Smooth muscle cell (in vitro differentiated cells): ENCODE results near the gene TMOD3. TPM values are rescaled to one million over a fixed set of nuclear protein-coding genes. Genes with fewer than 3 reads are reported as not detected.

Source experiments
- DNase-seq: peaks from one replicate; lab custom pipeline; 2025; ENCODE audit not compliant: unreplicated experiment; lab: John Stamatoyannopoulos, UW
- H2AFZ ChIP-seq: fragments of 200-600 bp; sonication (generic); 2 replicates; pipeline ENCODE4 v1.6.0; 2016; ENCODE audit warnings: antibody characterized with exemption, low read depth, mild to moderate bottlenecking
- H3F3A ChIP-seq: fragments of 200-600 bp; sonication (generic); 2 replicates; pipeline ENCODE4 v1.6.0; 2017; ENCODE audit warnings: antibody characterized with exemption, low read depth
- H3K27ac ChIP-seq: fragments of 200-600 bp; sonication (generic); 2 replicates; pipeline ENCODE4 v1.5.1; 2016; ENCODE audit warnings: low read depth, mild to moderate bottlenecking
- H3K27me3 ChIP-seq: fragments of 200-600 bp; sonication (generic); 2 replicates; pipeline ENCODE4 v1.6.1; 2016; ENCODE audit warnings: low read depth, mild to moderate bottlenecking
- H3K36me3 ChIP-seq: fragments of 200-600 bp; sonication (generic); 2 replicates; pipeline ENCODE4 v1.5.1; 2016; ENCODE audit warnings: low read depth
- H3K4me1 ChIP-seq: fragments of 200-600 bp; sonication (generic); 2 replicates; pipeline ENCODE4 v1.5.1; 2016; ENCODE audit warnings: low read depth
- H3K4me2 ChIP-seq: fragments of 200-600 bp; sonication (generic); 2 replicates; pipeline ENCODE4 v1.6.0; 2016; ENCODE audit warnings: mild to moderate bottlenecking
- H3K4me3 ChIP-seq: fragments of 200-600 bp; sonication (generic); 2 replicates; pipeline ENCODE4 v1.5.1; 2016; ENCODE audit warnings: mild to moderate bottlenecking
- H3K79me2 ChIP-seq: fragments of 200-600 bp; sonication (generic); 2 replicates; pipeline ENCODE4 v1.6.0; 2016; ENCODE audit warnings: low read depth, mild to moderate bottlenecking
- H3K9ac ChIP-seq: fragments of 200-600 bp; sonication (generic); 2 replicates; pipeline ENCODE4 v1.6.0; 2016; ENCODE audit warnings: low read depth
- H3K9me3 ChIP-seq: fragments of 200-600 bp; sonication (generic); replicated peaks from 2 replicates; pipeline ENCODE4 v1.5.1; 2016; ENCODE audit warnings: low read depth
- H4K20me1 ChIP-seq: fragments of 200-600 bp; sonication (generic); 2 replicates; pipeline ENCODE4 v1.6.0; 2016; ENCODE audit warnings: low read depth
- CTCF ChIP-seq: fragments of 200-600 bp; sonication (generic); IDR thresholded peaks from 2 replicates; pipeline ENCODE4 v1.5.1; 2017; ENCODE audit warnings: borderline replicate concordance, mild to moderate bottlenecking, antibody characterized with exemption; ENCODE audit not compliant: insufficient read depth, poor library complexity, severe bottlenecking
- WGBS: methylation state at CpG from one replicate; pipeline ENCODE4 v1.1.7; 2016; ENCODE audit warnings: low lambda C conversion rate; 5-methylcytosine and 5-hydroxymethylcytosine counted together
- polyA plus RNA-seq: library from polyadenylated mRNA; unstranded; fragments of >200 nt; fragmentation: Nextera tagmentation; extraction: Ambion mirVana; gene quantifications from 2 replicates; pipeline ENCODE4 v1.2.1, GENCODE V29; 2016
- total RNA-seq: library from RNA; depleted of rRNA; stranded (reverse); fragments of >200 nt; gene quantifications from 2 replicates; pipeline ENCODE4 v1.2.3, GENCODE V29; 2014

The TMOD3 gene
- total and polyA plus RNA-seq, 2 experiments from 2014 or later: 18.6 to 35.7 TPM

- WGBS: 95% methylated on average over 3 of the region's 3 CpGs
These were observed 97.4 kb downstream of the TMOD3 start for GRCh38 chr15:51926809-51927208.

GRCh38 chr15:51931016-51931415 is 101.6 kb downstream of the TMOD3 start:
- H2AFZ ChIP-seq: no peak overlapping the region

More at GRCh38 chr15:51926809-51927208, 97.4 kb downstream of the TMOD3 start:
- H3K79me2 ChIP-seq: no peaks in the 10 kb centered on the region
- no peak overlapping the region for H2AFZ ChIP-seq
- no peak overlapping the region for H3K9ac ChIP-seq
- no peaks in the 10 kb centered on the region for H3K9me3 ChIP-seq
- no peak overlapping the region for H3K4me2 ChIP-seq
- no peaks in the 10 kb centered on the region for H3K4me1 ChIP-seq
- DNase-seq: no peak
- no peaks in the 10 kb centered on the region for H3F3A ChIP-seq
- no peak for TF ChIP-seq CTCF
- H3K27ac ChIP-seq: no peak overlapping the region
- H4K20me1 ChIP-seq: no peaks in the 10 kb centered on the region
- no peaks in the 10 kb centered on the region for H3K36me3 ChIP-seq
- H3K27me3 ChIP-seq: no peaks in the 10 kb centered on the region
- no peak overlapping the region for H3K4me3 ChIP-seq

GRCh38 chr15:51931638-51932037 is 102.2 kb downstream of the TMOD3 start:
- Histone ChIP-seq H3K27me3 (no peaks in the 10 kb centered on the region), H3K27ac (peak overlapping the region; percentile 22), H2AFZ (no peak overlapping the region), H3K79me2 (no peaks in the 10 kb centered on the region), H3K36me3 (no peaks in the 10 kb centered on the region), H3K9ac (no peak overlapping the region), H3K9me3 (no peaks in the 10 kb centered on the region), H3K4me2 (no peak overlapping the region), H3K4me3 (no peak overlapping the region), H3K4me1 (no peaks in the 10 kb centered on the region), H3F3A (no peaks in the 10 kb centered on the region), H4K20me1 (no peaks in the 10 kb centered on the region)
- WGBS: 82% methylated on average over 4 of the region's 4 CpGs
- no peak for DNase-seq
- no peak for TF ChIP-seq CTCF

More at GRCh38 chr15:51931016-51931415, 101.6 kb downstream of the TMOD3 start:
- Histone ChIP-seq H3F3A (no peaks in the 10 kb centered on the region), H3K27me3 (no peaks in the 10 kb centered on the region), H3K36me3 (no peaks in the 10 kb centered on the region), H3K4me3 (no peak overlapping the region), H3K9ac (no peak overlapping the region), H3K9me3 (no peaks in the 10 kb centered on the region), H3K4me2 (no peak overlapping the region), H4K20me1 (no peaks in the 10 kb centered on the region), H3K27ac (no peak overlapping the region), H3K4me1 (no peaks in the 10 kb centered on the region), H3K79me2 (no peaks in the 10 kb centered on the region)
- no peak for TF ChIP-seq CTCF
- WGBS: 89% methylated on average over 2 of the region's 3 CpGs
- no peak for DNase-seq

- H3K9me3 ChIP-seq: no peaks in the 10 kb centered on the region
- no peak for DNase-seq
- H2AFZ ChIP-seq: no peak overlapping the region
- no peaks in the 10 kb centered on the region for H3K36me3 ChIP-seq
- no peaks in the 10 kb centered on the region for H3K27me3 ChIP-seq
- no peaks in the 10 kb centered on the region for H3K4me1 ChIP-seq
- no peak overlapping the region for H3K4me3 ChIP-seq
- no peaks in the 10 kb centered on the region for H3K79me2 ChIP-seq
- 96% methylated on average over 1 of the region's 1 CpG for WGBS
- H4K20me1 ChIP-seq: no peaks in the 10 kb centered on the region
- no peak overlapping the region for H3K27ac ChIP-seq
- no peak overlapping the region for H3K9ac ChIP-seq
- H3K4me2 ChIP-seq: no peak overlapping the region
- H3F3A ChIP-seq: no peaks in the 10 kb centered on the region
- no peak for TF ChIP-seq CTCF
These were observed 102.7 kb downstream of the TMOD3 start for GRCh38 chr15:51932161-51932560.
